Activated CD8-positive, alpha-beta memory T cell treated with anti-CD3 and anti-CD28 coated beads, Interleukin-2, amount 50 U/mL, for 4 hours (primary cell): ENCODE data around the gene XPR1.
A peak's percentile ranks its signal among the peaks of the same experiment; 100 is the strongest.

Experiments used
- DNase-seq: peaks from one replicate; pipeline ENCODE4 v3.0.0-alpha.2; 2020

XPR1 gene

GRCh38 chr1:180631766-180632325, at the start of gene XPR1:
XPR1 (plus strand) TSS chr1:180632022; CDS start chr1:180632202, 180 bp downstream.
- DNase-seq = peak; percentile 97

- DNase-seq = no peak
Measured at GRCh38 chr1:180584869-180585268, 47.0 kb upstream of the XPR1 start.

- no peak for DNase-seq
Measured at GRCh38 chr1:180585994-180586359, 45.8 kb upstream of the XPR1 start.

GRCh38 chr1:180586671-180587155, 45.1 kb upstream of the XPR1 start:
- no peak for DNase-seq

GRCh38 chr1:180588121-180588520, 43.7 kb upstream of the XPR1 start:
- DNase-seq = no peak

- DNase-seq = no peak
Measured at GRCh38 chr1:180590889-180591288, 40.9 kb upstream of the XPR1 start.

- no peak for DNase-seq
Measured at GRCh38 chr1:180593382-180593781, 38.4 kb upstream of the XPR1 start.

- DNase-seq = no peak
Measured at GRCh38 chr1:180594723-180595122, 37.1 kb upstream of the XPR1 start.

- no peak for DNase-seq
Measured at GRCh38 chr1:180595966-180596365, 35.9 kb upstream of the XPR1 start.

- no peak for DNase-seq
Measured at GRCh38 chr1:180597520-180597919, 34.3 kb upstream of the XPR1 start.

GRCh38 chr1:180598333-180598974, 33.4 kb upstream of the XPR1 start:
- DNase-seq = no peak

GRCh38 chr1:180600343-180600742, 31.5 kb upstream of the XPR1 start:
- no peak for DNase-seq

GRCh38 chr1:180601512-180601911, 30.3 kb upstream of the XPR1 start:
- no peak for DNase-seq

GRCh38 chr1:180603223-180603849, 28.5 kb upstream of the XPR1 start:
- DNase-seq = no peak

- no peak for DNase-seq
Measured at GRCh38 chr1:180603850-180604226, 28.0 kb upstream of the XPR1 start.

- no peak for DNase-seq
Measured at GRCh38 chr1:180606155-180606554, 25.7 kb upstream of the XPR1 start.

GRCh38 chr1:180609643-180610555, 21.9 kb upstream of the XPR1 start:
- no peak for DNase-seq

GRCh38 chr1:180610556-180611015, 21.2 kb upstream of the XPR1 start:
- DNase-seq = no peak

GRCh38 chr1:180611016-180611930, 20.5 kb upstream of the XPR1 start:
- DNase-seq = no peak

GRCh38 chr1:180612632-180613031, 19.2 kb upstream of the XPR1 start:
- DNase-seq = no peak

- DNase-seq = no peak
Measured at GRCh38 chr1:180614730-180615129, 17.1 kb upstream of the XPR1 start.
